Karpas-422 (cell line): ENCODE measurements around the gene RPRML. TPM values are rescaled to one million over a fixed set of nuclear protein-coding genes. Genes with fewer than 3 reads are reported as not detected.
"Not testable (repeated sequence)": the region's sequence is repeated elsewhere in the genome, so short reads cannot be mapped to it uniquely, and the experiment has no call there.

Experiments
- DNase-seq: peaks from one replicate; pipeline ENCODE4 v3.0.0-alpha.2; 2015
- H2AFZ ChIP-seq: fragments of 200-600 bp; sonication (generic); 2 replicates; pipeline ENCODE4 v1.6.1; 2014; ENCODE audit warnings: antibody characterized with exemption, low read length, mixed read lengths
- H3K27ac ChIP-seq: fragments of 200-600 bp; sonication (generic); 2 replicates; pipeline ENCODE4 v1.5.1; 2014; ENCODE audit warnings: mild to moderate bottlenecking, low read length, moderate library complexity
- H3K27me3 ChIP-seq: fragments of 200-600 bp; sonication (generic); 2 replicates; pipeline ENCODE4 v1.6.1; 2014; ENCODE audit warnings: low read length, mixed read lengths
- H3K36me3 ChIP-seq: fragments of 200-600 bp; sonication (generic); 2 replicates; pipeline ENCODE4 v1.6.1; 2014; ENCODE audit warnings: low read length, mixed read lengths; ENCODE audit not compliant: insufficient read depth
- H3K4me1 ChIP-seq: fragments of 200-600 bp; sonication (generic); 2 replicates; pipeline ENCODE4 v1.6.1; 2014; ENCODE audit warnings: mild to moderate bottlenecking, low read length, mixed read lengths
- H3K4me2 ChIP-seq: fragments of 200-600 bp; sonication (generic); 2 replicates; pipeline ENCODE4 v1.6.1; 2014; ENCODE audit warnings: low read length, low read depth, mild to moderate bottlenecking; ENCODE audit not compliant: poor library complexity, severe bottlenecking
- H3K4me3 ChIP-seq: fragments of 200-600 bp; sonication (generic); 2 replicates; pipeline ENCODE4 v1.5.1; 2014; ENCODE audit warnings: mild to moderate bottlenecking, antibody characterized with exemption, low read length, mixed read lengths
- H3K79me2 ChIP-seq: fragments of 200-600 bp; sonication (generic); 2 replicates; pipeline ENCODE4 v1.6.1; 2014; ENCODE audit warnings: mild to moderate bottlenecking, low read length, mixed read lengths
- H3K9ac ChIP-seq: fragments of 200-600 bp; sonication (generic); 2 replicates; pipeline ENCODE4 v1.6.0; 2014; ENCODE audit warnings: low read length
- H3K9me2 ChIP-seq: fragments of 200-600 bp; sonication (generic), shearing (Covaris generic); replicated peaks from 2 replicates; pipeline ENCODE4 v1.6.0; 2014; ENCODE audit warnings: mild to moderate bottlenecking, low read length, moderate library complexity; ENCODE audit not compliant: insufficient read depth
- H3K9me3 ChIP-seq: fragments of 300-700, 200-600 bp; sonication (generic); 2 replicates; pipeline ENCODE4 v1.6.1; 2014; ENCODE audit warnings: low read length, mixed read lengths
- H4K20me1 ChIP-seq: fragments of 200-600 bp; sonication (generic); 2 replicates; pipeline ENCODE4 v1.6.1; 2014; ENCODE audit warnings: mild to moderate bottlenecking, antibody characterized with exemption, low read length, low read depth; ENCODE audit not compliant: insufficient read depth
- total RNA-seq: library from RNA; depleted of rRNA; stranded (reverse); fragments of >200 nt; shearing (Covaris generic); gene quantifications from 2 replicates; pipeline ENCODE4 v1.2.3, GENCODE V29; 2014; ENCODE audit warnings: low replicate concordance; rRNA removed

The RPRML gene
- not detected in 2 replicates for total RNA-seq

- Histone ChIP-seq H3K4me2 (no peak within 1 kb of the TSS), H3K27me3 (no peaks in the 10 kb centered on the region), H3K27ac (no peak within 1 kb of the TSS), H3K9me2 (no peaks in the 10 kb centered on the region), H4K20me1 (no peaks in the 10 kb centered on the region), H3K9ac (no peak within 1 kb of the TSS), H3K79me2 (no peaks in the 10 kb centered on the region), H3K4me1 (peaks cover 3% of the 10 kb centered on the region; the same call in 1 of the 2 replicates), H3K36me3 (no peaks in the 10 kb centered on the region), H3K9me3 (no peaks in the 10 kb centered on the region), H3K4me3 (no peak within 1 kb of the TSS), H2AFZ (no peak within 1 kb of the TSS)
- DNase-seq, result no peak
These were observed at the start of gene RPRML for GRCh38 chr17:46979147-46979863. Gene RPRML, minus strand, starts transcription at chr17:46979253. Its CDS starts 246 bp downstream, at chr17:46979007.

GRCh38 chr17:47016966-47017365, 37.9 kb upstream of the RPRML start:
- not testable (repeated sequence) for H3K4me1 ChIP-seq, H3K79me2 ChIP-seq, DNase-seq, H3K27me3 ChIP-seq, H3K9me2 ChIP-seq, H3K4me2 ChIP-seq, H4K20me1 ChIP-seq, H3K9ac ChIP-seq, H3K4me3 ChIP-seq, H3K9me3 ChIP-seq, H2AFZ ChIP-seq, H3K36me3 ChIP-seq, H3K27ac ChIP-seq

- no peak overlapping the region for H2AFZ ChIP-seq
- no peaks in the 10 kb centered on the region for H3K9me3 ChIP-seq
- H3K36me3 ChIP-seq, result no peaks in the 10 kb centered on the region
- no peaks in the 10 kb centered on the region for H4K20me1 ChIP-seq
- DNase-seq, result no peak
- no peaks in the 10 kb centered on the region for H3K9me2 ChIP-seq
- H3K9ac ChIP-seq, result no peak overlapping the region
- no peaks in the 10 kb centered on the region for H3K27me3 ChIP-seq
- H3K4me3 ChIP-seq, result no peak overlapping the region
- no peak overlapping the region for H3K27ac ChIP-seq
- H3K4me1 ChIP-seq, result no peaks in the 10 kb centered on the region
- H3K4me2 ChIP-seq, result no peak overlapping the region
- no peaks in the 10 kb centered on the region for H3K79me2 ChIP-seq
These were observed 34.3 kb upstream of the RPRML start for GRCh38 chr17:47013341-47013740.

GRCh38 chr17:47012457-47012856, 33.4 kb upstream of the RPRML start:
- no peaks in the 10 kb centered on the region for H4K20me1 ChIP-seq
- H3K4me1 ChIP-seq, result no peaks in the 10 kb centered on the region
- no peak overlapping the region for H2AFZ ChIP-seq
- H3K36me3 ChIP-seq, result no peaks in the 10 kb centered on the region
- H3K4me2 ChIP-seq, result no peak overlapping the region
- H3K9me3 ChIP-seq, result no peaks in the 10 kb centered on the region
- H3K9ac ChIP-seq, result no peak overlapping the region
- H3K4me3 ChIP-seq, result no peak overlapping the region
- no peaks in the 10 kb centered on the region for H3K27me3 ChIP-seq
- H3K79me2 ChIP-seq, result no peaks in the 10 kb centered on the region
- DNase-seq, result no peak
- no peak overlapping the region for H3K27ac ChIP-seq
- H3K9me2 ChIP-seq, result no peaks in the 10 kb centered on the region

GRCh38 chr17:47009759-47010594, 30.9 kb upstream of the RPRML start:
- Histone ChIP-seq H3K4me3 (no peak overlapping the region), H4K20me1 (no peaks in the 10 kb centered on the region), H3K9me2 (no peaks in the 10 kb centered on the region), H3K27me3 (no peaks in the 10 kb centered on the region), H3K9me3 (no peaks in the 10 kb centered on the region), H3K4me1 (no peaks in the 10 kb centered on the region), H2AFZ (no peak overlapping the region), H3K79me2 (no peaks in the 10 kb centered on the region), H3K27ac (no peak overlapping the region), H3K9ac (no peak overlapping the region), H3K4me2 (no peak overlapping the region), H3K36me3 (no peaks in the 10 kb centered on the region)
- no peak for DNase-seq

GRCh38 chr17:47004906-47005305, 25.9 kb upstream of the RPRML start:
- H3K9me3 ChIP-seq, result no peaks in the 10 kb centered on the region

GRCh38 chr17:47003864-47004263, 24.8 kb upstream of the RPRML start:
- H3K36me3 ChIP-seq, DNase-seq, H3K9me2 ChIP-seq, H3K79me2 ChIP-seq, H3K9ac ChIP-seq, H3K27me3 ChIP-seq, H3K4me3 ChIP-seq, H3K4me1 ChIP-seq, H4K20me1 ChIP-seq, H2AFZ ChIP-seq, H3K27ac ChIP-seq, H3K9me3 ChIP-seq, H3K4me2 ChIP-seq: not testable (repeated sequence)

More at GRCh38 chr17:47004906-47005305, 25.9 kb upstream of the RPRML start:
- Histone ChIP-seq H3K27me3 (no peaks in the 10 kb centered on the region), H3K27ac (no peak overlapping the region), H2AFZ (no peak overlapping the region), H3K4me3 (no peak overlapping the region), H3K4me2 (no peak overlapping the region), H3K36me3 (no peaks in the 10 kb centered on the region), H3K9ac (no peak overlapping the region), H3K4me1 (peaks cover 5% of the 10 kb centered on the region), H4K20me1 (no peaks in the 10 kb centered on the region), H3K79me2 (no peaks in the 10 kb centered on the region), H3K9me2 (no peaks in the 10 kb centered on the region)
- no peak for DNase-seq

GRCh38 chr17:46995841-46996571, 17.0 kb upstream of the RPRML start:
- Histone ChIP-seq H3K4me1 (no peaks in the 10 kb centered on the region), H2AFZ (no peak overlapping the region)

More at GRCh38 chr17:46995841-46996571, 17.0 kb upstream of the RPRML start:
- H3K9ac ChIP-seq, result no peak overlapping the region
- no peak for DNase-seq
- H3K4me3 ChIP-seq, result no peak overlapping the region
- H3K27ac ChIP-seq, result no peak overlapping the region
- H3K4me2 ChIP-seq, result no peak overlapping the region
- no peaks in the 10 kb centered on the region for H3K36me3 ChIP-seq
- H3K9me2 ChIP-seq, result no peaks in the 10 kb centered on the region
- no peaks in the 10 kb centered on the region for H3K79me2 ChIP-seq
- no peaks in the 10 kb centered on the region for H4K20me1 ChIP-seq
- H3K27me3 ChIP-seq, result no peaks in the 10 kb centered on the region
- no peaks in the 10 kb centered on the region for H3K9me3 ChIP-seq
